ENCODE data around the gene ESRRB. TPM values are rescaled to one million over a fixed set of nuclear protein-coding genes. Genes with fewer than 3 reads are reported as not detected.

The ESRRB gene
- total RNA-seq, 1 donor from 2014 or later: 1.7 TPM

GRCh38 chr14:76490735-76491134 is 114.8 kb downstream of the ESRRB start:
- TF ChIP-seq CTCF (IDR thresholded peaks at IDR 0.05; ENCODE audit: partially characterized antibody, unreplicated experiment): no peak
- Mint-ChIP-seq H3K36me3 (ENCODE audit: unreplicated experiment) (no peaks in the 10 kb centered on the region), H3K4me3 (ENCODE audit: unreplicated experiment) (peak overlapping the region; percentile 34), H3K27ac (ENCODE audit: unreplicated experiment) (no peak overlapping the region), H3K9me3 (ENCODE audit: unreplicated experiment) (peaks cover 2% of the 10 kb centered on the region), H3K27me3 (ENCODE audit: unreplicated experiment) (peaks cover 9% of the 10 kb centered on the region), H3K4me1 (ENCODE audit: low read depth, unreplicated experiment) (peaks cover 28% of the 10 kb centered on the region)
- peak; percentile 53 for DNase-seq

DNA sequence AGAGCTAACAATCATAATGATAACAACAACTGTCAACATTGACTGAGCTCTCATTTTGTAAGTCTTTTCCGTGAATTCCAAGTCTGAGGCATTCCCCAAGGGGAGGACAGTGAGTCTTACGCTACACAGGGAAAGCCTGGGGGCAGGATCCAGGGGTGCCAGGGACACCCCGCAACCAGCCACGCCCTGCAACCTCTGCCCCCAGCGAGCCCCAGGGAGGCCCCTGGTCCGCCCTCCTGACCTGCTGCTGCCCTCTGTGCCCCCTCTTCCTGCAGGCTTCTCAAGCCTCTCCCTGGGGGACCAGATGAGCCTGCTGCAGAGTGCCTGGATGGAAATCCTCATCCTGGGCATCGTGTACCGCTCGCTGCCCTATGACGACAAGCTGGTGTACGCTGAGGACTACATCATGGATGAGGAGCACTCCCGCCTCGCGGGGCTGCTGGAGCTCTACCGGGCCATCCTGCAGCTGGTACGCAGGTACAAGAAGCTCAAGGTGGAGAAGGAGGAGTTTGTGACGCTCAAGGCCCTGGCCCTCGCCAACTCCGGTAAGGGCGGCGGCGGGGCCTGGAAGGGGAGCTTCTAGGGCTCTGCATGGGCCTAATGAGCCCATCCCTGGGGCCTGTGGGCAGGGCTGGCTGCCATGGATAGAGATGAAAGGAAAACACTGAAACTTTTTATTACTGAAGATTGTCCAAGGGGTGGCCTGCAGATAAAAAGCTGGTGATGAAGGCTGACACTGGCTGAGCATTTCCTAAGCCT is 115.4 kb downstream of the ESRRB start:
- Mint-ChIP-seq H3K27me3 (ENCODE audit: unreplicated experiment) (peaks cover 7% of the 10 kb centered on the region), H3K4me1 (ENCODE audit: low read depth, unreplicated experiment) (peaks cover 23% of the 10 kb centered on the region), H3K27ac (ENCODE audit: unreplicated experiment) (no peak overlapping the region), H3K4me3 (ENCODE audit: unreplicated experiment) (peak overlapping the region; percentile 34), H3K9me3 (ENCODE audit: unreplicated experiment) (peaks cover 1% of the 10 kb centered on the region), H3K36me3 (ENCODE audit: unreplicated experiment) (no peaks in the 10 kb centered on the region)
- no peak for TF ChIP-seq CTCF (IDR thresholded peaks at IDR 0.05; ENCODE audit: partially characterized antibody, unreplicated experiment)
- peak; percentile 33 for DNase-seq

DNA sequence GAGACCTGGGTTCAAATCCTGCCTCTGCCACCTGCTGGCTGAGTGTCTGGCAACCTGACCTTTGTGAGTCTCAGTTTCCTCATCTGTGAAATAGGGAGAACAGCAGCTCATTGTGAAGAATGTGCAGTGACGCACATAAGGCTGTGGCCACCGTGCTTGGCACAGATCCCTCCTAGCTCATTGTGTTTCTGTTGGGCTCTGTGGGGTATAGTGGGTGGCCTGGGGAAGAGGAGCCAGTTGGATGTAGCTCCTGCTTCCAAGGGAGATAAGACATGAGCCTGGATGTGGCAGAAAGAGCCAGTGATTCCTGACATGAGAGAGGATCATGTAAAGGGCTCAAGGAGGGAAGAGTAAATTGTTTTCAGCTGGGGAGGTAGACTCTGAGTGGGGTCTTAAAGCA is 120.0 kb downstream of the ESRRB start:
- no peak overlapping the region for H3K4me3 Mint-ChIP-seq (ENCODE audit: unreplicated experiment)
- no peak for DNase-seq
- no peak for TF ChIP-seq CTCF (IDR thresholded peaks at IDR 0.05; ENCODE audit: partially characterized antibody, unreplicated experiment)
- H3K36me3 Mint-ChIP-seq (ENCODE audit: unreplicated experiment): no peaks in the 10 kb centered on the region
- no peak overlapping the region for H3K27ac Mint-ChIP-seq (ENCODE audit: unreplicated experiment)
- H3K9me3 Mint-ChIP-seq (ENCODE audit: unreplicated experiment): no peaks in the 10 kb centered on the region
- peaks cover 4% of the 10 kb centered on the region for H3K4me1 Mint-ChIP-seq (ENCODE audit: low read depth, unreplicated experiment)
- peaks cover 12% of the 10 kb centered on the region for H3K27me3 Mint-ChIP-seq (ENCODE audit: unreplicated experiment)

DNA sequence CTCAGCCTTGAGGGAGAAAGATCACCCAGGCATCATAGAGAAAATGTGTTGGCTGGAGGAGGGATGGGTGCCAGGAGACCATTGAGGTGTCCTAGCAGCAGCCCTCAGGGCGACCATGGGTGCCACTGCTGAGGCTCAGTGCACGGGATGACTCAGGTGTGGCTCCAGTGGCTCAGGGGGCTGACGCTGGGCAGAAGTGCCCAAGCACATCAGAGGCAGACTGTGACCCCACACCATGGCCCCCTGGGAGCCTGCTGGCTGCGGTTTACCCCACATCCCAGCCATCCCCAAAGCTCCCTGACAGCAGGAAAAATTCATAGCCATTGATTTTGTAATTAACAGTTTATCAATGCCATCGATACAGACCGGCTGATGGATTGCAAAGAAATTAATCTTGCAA is 120.7 kb downstream of the ESRRB start:
- Mint-ChIP-seq H3K27ac (ENCODE audit: unreplicated experiment) (no peak overlapping the region), H3K27me3 (ENCODE audit: unreplicated experiment) (peaks cover 12% of the 10 kb centered on the region), H3K4me1 (ENCODE audit: low read depth, unreplicated experiment) (peaks cover under 1% of the 10 kb centered on the region), H3K36me3 (ENCODE audit: unreplicated experiment) (no peaks in the 10 kb centered on the region), H3K4me3 (ENCODE audit: unreplicated experiment) (no peak overlapping the region), H3K9me3 (ENCODE audit: unreplicated experiment) (no peaks in the 10 kb centered on the region)
- TF ChIP-seq CTCF (IDR thresholded peaks at IDR 0.05; ENCODE audit: partially characterized antibody, unreplicated experiment): no peak
- no peak for DNase-seq
